H9 (cell line): ENCODE measurements around the gene ABCB6. TPM values are rescaled to one million over a fixed set of nuclear protein-coding genes. Genes with fewer than 3 reads are reported as not detected.

ENCODE experiments used
- DNase-seq: peaks from one replicate; pipeline ENCODE4 v3.0.0-alpha.2; 2017
- H2AFZ ChIP-seq: one replicate; pipeline ENCODE4 v1.6.1; 2013; ENCODE audit warnings: mild to moderate bottlenecking, low read length, control low read depth, moderate library complexity
- H2AK5ac ChIP-seq: 2 replicates; pipeline ENCODE4 v1.6.1; 2013; ENCODE audit warnings: low read length, control low read depth, mixed read lengths; ENCODE audit not compliant: insufficient read length
- H2BK120ac ChIP-seq: one replicate; pipeline ENCODE4 v1.6.1; 2013; ENCODE audit warnings: low read depth, mild to moderate bottlenecking, low read length, control low read depth, inconsistent platforms; ENCODE audit not compliant: poor library complexity, severe bottlenecking
- H2BK12ac ChIP-seq: 2 replicates; pipeline ENCODE4 v1.6.1; 2013; ENCODE audit warnings: low read length, control low read depth, mixed read lengths, low read depth; ENCODE audit not compliant: insufficient read length
- H2BK15ac ChIP-seq: 2 replicates; pipeline ENCODE4 v1.6.1; 2013; ENCODE audit warnings: low read depth, low read length, control low read depth
- H2BK20ac ChIP-seq: one replicate; pipeline ENCODE4 v1.6.1; 2013; ENCODE audit warnings: low read depth, mild to moderate bottlenecking, low read length, control low read depth, inconsistent platforms; ENCODE audit not compliant: poor library complexity, severe bottlenecking
- H2BK5ac ChIP-seq: 2 replicates; pipeline ENCODE4 v1.6.1; 2013; ENCODE audit warnings: low read length, control low read depth, mixed read lengths; ENCODE audit not compliant: insufficient read length
- H3K14ac ChIP-seq: 2 replicates; pipeline ENCODE4 v1.6.1; 2013; ENCODE audit warnings: low read length, control low read depth; ENCODE audit not compliant: insufficient read depth
- H3K18ac ChIP-seq: 2 replicates; pipeline ENCODE4 v1.6.1; 2013; ENCODE audit warnings: low read depth, mild to moderate bottlenecking, mixed read lengths, low read length, control low read depth; ENCODE audit not compliant: insufficient read length
- H3K23ac ChIP-seq: 2 replicates; pipeline ENCODE4 v1.6.1; 2013; ENCODE audit warnings: low read length, control low read depth, mixed read lengths, low read depth; ENCODE audit not compliant: insufficient read length
- H3K23me2 ChIP-seq: 2 replicates; pipeline ENCODE4 v1.6.1; 2013; ENCODE audit warnings: low read depth, mild to moderate bottlenecking, mixed read lengths, low read length, control low read depth; ENCODE audit not compliant: insufficient read length, poor library complexity, severe bottlenecking
- H3K27ac ChIP-seq: 2 replicates; pipeline ENCODE4 v1.5.1; 2013; ENCODE audit warnings: low read length, control low read depth, mixed read lengths, low read depth; ENCODE audit not compliant: insufficient read length
- H3K27me3 ChIP-seq: 2 replicates; pipeline ENCODE4 v1.6.1; 2013; ENCODE audit warnings: low read length, control low read depth, inconsistent platforms; ENCODE audit not compliant: insufficient read depth
- H3K4ac ChIP-seq: 2 replicates; pipeline ENCODE4 v1.6.1; 2013; ENCODE audit warnings: low read depth, mild to moderate bottlenecking, control low read depth, inconsistent platforms, low read length, moderate library complexity
- H3K4me1 ChIP-seq: 2 replicates; pipeline ENCODE4 v1.6.1; 2013; ENCODE audit warnings: low read length, control low read depth, inconsistent platforms; ENCODE audit not compliant: insufficient read depth
- H3K4me2 ChIP-seq: 2 replicates; pipeline ENCODE4 v1.6.1; 2013; ENCODE audit warnings: low read length, control low read depth, mixed read lengths; ENCODE audit not compliant: insufficient read length, insufficient read depth
- H3K56ac ChIP-seq: 2 replicates; pipeline ENCODE4 v1.6.1; 2013; ENCODE audit warnings: low read depth, mild to moderate bottlenecking, mixed read lengths, low read length, control low read depth; ENCODE audit not compliant: insufficient read length
- H3K79me1 ChIP-seq: 2 replicates; pipeline ENCODE4 v1.6.1; 2013; ENCODE audit warnings: low read depth, mild to moderate bottlenecking, moderate library complexity, low read length, control low read depth, inconsistent platforms; ENCODE audit not compliant: insufficient read depth, poor library complexity, severe bottlenecking
- H3K79me2 ChIP-seq: 2 replicates; pipeline ENCODE4 v1.6.1; 2013; ENCODE audit warnings: low read length, control low read depth, inconsistent platforms; ENCODE audit not compliant: insufficient read depth
- H3K9ac ChIP-seq: 2 replicates; pipeline ENCODE4 v1.6.1; 2013; ENCODE audit warnings: low read length, control low read depth, mixed read lengths; ENCODE audit not compliant: insufficient read length; ENCODE audit errors: extremely low read depth
- H3K9me3 ChIP-seq: one replicate; pipeline ENCODE4 v1.6.1; 2013; ENCODE audit warnings: low read depth, low read length, inconsistent platforms; ENCODE audit not compliant: control insufficient read depth
- H3T11ph ChIP-seq: one replicate; pipeline ENCODE4 v1.6.1; 2013; ENCODE audit warnings: mild to moderate bottlenecking, low read length, control low read depth, inconsistent platforms
- H4K20me1 ChIP-seq: one replicate; pipeline ENCODE4 v1.6.1; 2013; ENCODE audit not compliant: control insufficient read depth, insufficient read length, insufficient read depth
- H4K5ac ChIP-seq: 2 replicates; pipeline ENCODE4 v1.6.1; 2013; ENCODE audit warnings: low read depth, mild to moderate bottlenecking, mixed read lengths, low read length, control low read depth; ENCODE audit not compliant: insufficient read length
- H4K8ac ChIP-seq: replicated peaks from 2 replicates; pipeline ENCODE4 v1.6.1; 2013; ENCODE audit warnings: low read length, control low read depth, mixed read lengths, low read depth; ENCODE audit not compliant: insufficient read length
- H4K91ac ChIP-seq: 2 replicates; pipeline ENCODE4 v1.6.1; 2013; ENCODE audit warnings: low read depth, mild to moderate bottlenecking, moderate library complexity, mixed read lengths, low read length, control low read depth; ENCODE audit not compliant: insufficient read length
- H3K27ac Mint-ChIP-seq, 3 experiments: 2 replicates in 2 of 3; 3 replicates in 1 of 3; pipeline ENCODE4 v1.8.0; 2020 to 2021; ENCODE audit warnings: mixed read lengths in 3 of 3, mild to moderate bottlenecking in 1 of 3, moderate library complexity in 1 of 3
- H3K27me3 Mint-ChIP-seq: 2 replicates; pipeline ENCODE4 v1.8.0; 2021; ENCODE audit warnings: low read depth, mild to moderate bottlenecking, moderate library complexity, mixed read lengths
- H3K36me3 Mint-ChIP-seq, 3 experiments: 2 replicates in 2 of 3; 3 replicates in 1 of 3; pipeline ENCODE4 v1.8.0; 2020 to 2021; ENCODE audit warnings: low read depth in 3 of 3, mixed read lengths in 3 of 3; ENCODE audit not compliant: insufficient read depth in 1 of 3
- H3K4me1 Mint-ChIP-seq, 2 experiments: 2 replicates each; pipeline ENCODE4 v1.8.0; 2020; ENCODE audit warnings: mixed read lengths in 2 of 2
- H3K4me3 Mint-ChIP-seq, 2 experiments: 2 replicates in 1 of 2; 3 replicates in 1 of 2; pipeline ENCODE4 v1.8.0; 2020 to 2021; ENCODE audit warnings: mild to moderate bottlenecking in 2 of 2, mixed read lengths in 2 of 2, moderate library complexity in 1 of 2
- H3K9me3 Mint-ChIP-seq, 2 experiments: 2 replicates in 1 of 2; 3 replicates in 1 of 2; pipeline ENCODE4 v1.8.0; 2020; ENCODE audit warnings: mild to moderate bottlenecking in 2 of 2, mixed read lengths in 2 of 2, moderate library complexity in 1 of 2
- CTCF ChIP-seq: fragments of 200-600 bp; sonication (generic); conservative IDR thresholded peaks from 3 replicates; pipeline ENCODE4 v1.8.0; 2021; ENCODE audit warnings: antibody characterized with exemption, mild to moderate bottlenecking
- WGBS: extraction: QIAGEN DNeasy Blood & Tissue Kit; methylation state at CpG from one replicate; pipeline ENCODE4 v1.1.7; 2013; ENCODE audit warnings: missing lambda C conversion rate, low lambda C conversion rate, mixed read lengths; ENCODE audit not compliant: insufficient read length; ENCODE audit errors: extremely low coverage; 5-methylcytosine and 5-hydroxymethylcytosine counted together
- total RNA-seq: library from RNA; stranded (reverse); gene quantifications from 2 replicates; pipeline ENCODE4 v1.2.1, GENCODE V29; 2021

Gene ABCB6
- total RNA-seq, 1 experiment from 2014 or later: 46.4 TPM

- no peaks in the 10 kb centered on the region for H3K79me2 ChIP-seq
- H3K79me1 ChIP-seq: no peaks in the 10 kb centered on the region
- H3K14ac ChIP-seq: no peak overlapping the region
- no peak overlapping the region for H3T11ph ChIP-seq
- no peak overlapping the region for H3K18ac ChIP-seq
- no peak overlapping the region for H2BK5ac ChIP-seq
- H3K9me3 ChIP-seq: no peaks in the 10 kb centered on the region
- H3K36me3 Mint-ChIP-seq: peaks cover 15 to 75% (median 58%) of the 10 kb centered on the region in 3 experiments
- no peak overlapping the region for H3K56ac ChIP-seq
- no peak overlapping the region for H2BK12ac ChIP-seq
- H3K23ac ChIP-seq: no peak overlapping the region
- WGBS: no CpG with 5 or more reads among the region's 9 CpGs
- H2BK20ac ChIP-seq: no peak overlapping the region
- no peak overlapping the region for H3K4me3 Mint-ChIP-seq
- H3K27me3 Mint-ChIP-seq: no peaks in the 10 kb centered on the region; the same call in 1 of the 2 replicates
- no peak overlapping the region; a peak in 1 of 7 replicates for H3K27ac Mint-ChIP-seq
- no peak overlapping the region for H4K5ac ChIP-seq
- H3K27ac ChIP-seq: no peak overlapping the region
- H3K4ac ChIP-seq: no peak overlapping the region
- H3K4me2 ChIP-seq: no peak overlapping the region
- peaks cover 8 to 13% of the 10 kb centered on the region in 2 experiments for H3K4me1 Mint-ChIP-seq
- DNase-seq: no peak
- H4K20me1 ChIP-seq: no peaks in the 10 kb centered on the region
- no peak overlapping the region for H2BK120ac ChIP-seq
- no peak overlapping the region for H2AK5ac ChIP-seq
- H2BK15ac ChIP-seq: no peak overlapping the region
- no peak overlapping the region for H3K9ac ChIP-seq
- no peaks in the 10 kb centered on the region for H3K4me1 ChIP-seq
- peaks cover 4% of the 10 kb centered on the region for H3K23me2 ChIP-seq
- no peak overlapping the region for H2AFZ ChIP-seq
- no peak for TF ChIP-seq CTCF
- H4K91ac ChIP-seq: no peak overlapping the region
- no peak overlapping the region for H4K8ac ChIP-seq
- no peaks in the 10 kb centered on the region for H3K27me3 ChIP-seq
- no peaks in the 10 kb centered on the region for H3K9me3 Mint-ChIP-seq
These were observed 7.8 kb downstream of the ABCB6 start for GRCh38 chr2:219210886-219211362.
